ENCODE data around the gene SLC35G1. TPM values are rescaled to one million over a fixed set of nuclear protein-coding genes. Genes with fewer than 3 reads are reported as not detected.

SLC35G1 gene
- total and polyA plus RNA-seq, 4 donors = 2.2 to 7.6 (median 3.2) TPM

GRCh38 chr10:93871671-93872204 is 22.0 kb upstream of the SLC35G1 start:
- 68% methylated on average over 2 of the region's 2 CpGs for WGBS

DNA sequence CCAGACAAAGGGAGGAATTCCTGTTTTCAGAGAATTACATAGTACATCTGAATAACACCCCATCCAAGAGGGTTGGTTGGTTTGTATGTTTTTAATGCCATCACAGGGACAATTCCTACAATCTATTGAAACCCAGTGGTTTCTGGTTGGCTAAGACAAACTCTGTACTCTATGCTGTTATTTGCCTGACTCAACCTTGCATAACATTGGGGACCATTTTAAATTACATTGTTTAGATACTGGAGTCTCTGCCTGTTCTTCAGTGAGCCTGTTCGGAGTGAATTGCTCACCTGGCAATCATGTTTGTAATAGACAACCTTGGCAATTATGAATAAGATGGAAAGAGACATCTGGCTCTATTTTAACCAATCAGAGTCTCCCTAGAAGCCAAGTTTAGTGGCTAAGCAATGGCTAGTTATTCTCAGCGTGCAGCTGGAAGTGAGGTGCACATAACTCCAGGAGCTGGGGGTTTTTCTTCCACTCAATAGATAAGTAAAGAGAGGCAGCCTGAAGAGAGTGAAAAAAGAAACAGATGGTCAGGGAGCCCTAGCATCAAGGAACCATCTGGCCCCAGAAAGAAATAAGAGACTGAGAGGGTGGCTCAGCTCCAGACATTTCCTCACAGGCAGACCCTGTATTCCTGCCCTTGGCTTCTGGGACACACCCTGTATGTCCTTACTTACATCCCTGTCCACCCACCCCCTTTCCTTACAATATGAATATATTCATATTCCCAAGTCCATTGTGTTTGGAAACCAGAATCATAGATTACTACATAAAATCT is 21.2 kb upstream of the SLC35G1 start:
- Histone ChIP-seq H3K4me3 (ENCODE audit: low read depth in 1 of 3, low read length in 3 of 3) (no peak overlapping the region), H3K4me1 (ENCODE audit: control insufficient read depth in 4 of 4, insufficient read depth in 4 of 4, low read length in 3 of 4) (no peaks in the 10 kb centered on the region), H3K9ac (ENCODE audit: low read depth in 1 of 2, low read length in 2 of 2) (no peak overlapping the region), H3K36me3 (ENCODE audit: control insufficient read depth in 4 of 4, insufficient read depth in 3 of 4, low read depth in 1 of 4, low read length in 3 of 4) (no peaks in the 10 kb centered on the region), H3K27ac (ENCODE audit: low read depth in 1 of 2, low read length in 2 of 2) (no peak overlapping the region), H3K9me3 (ENCODE audit: control insufficient read depth in 4 of 4, low read length in 3 of 4) (no peaks in the 10 kb centered on the region), H3K27me3 (ENCODE audit: control insufficient read depth in 4 of 4, insufficient read depth in 4 of 4, low read length in 3 of 4) (peaks cover 0 to 3% (median 0%) of the 10 kb centered on the region in 4 donors)
- DNase-seq (ENCODE audit: low spot score) = no peak
- WGBS = 90% methylated on average over 2 of the region's 2 CpGs
- TF ChIP-seq RAD21 (IDR thresholded peaks at IDR 0.05) = no peak
- no peak for TF ChIP-seq SP1 (IDR thresholded peaks at IDR 0.05)
- no peak for TF ChIP-seq HNF4G (IDR thresholded peaks at IDR 0.05)
- TF ChIP-seq TAF1 (conservative IDR thresholded peaks at IDR 0.05) = no peak
- TF ChIP-seq, protein P1, sequence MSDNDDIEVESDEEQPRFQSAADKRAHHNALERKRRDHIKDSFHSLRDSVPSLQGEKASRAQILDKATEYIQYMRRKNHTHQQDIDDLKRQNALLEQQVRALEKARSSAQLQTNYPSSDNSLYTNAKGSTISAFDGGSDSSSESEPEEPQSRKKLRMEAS (IDR thresholded peaks at IDR 0.05) = no peak
- no peak for TF ChIP-seq GABPA (IDR thresholded peaks at IDR 0.05 in 1 of 2, conservative IDR thresholded peaks at IDR 0.05 in 1 of 2)
- TF ChIP-seq ATF3 (IDR thresholded peaks at IDR 0.05) = no peak
- TF ChIP-seq JUND (IDR thresholded peaks at IDR 0.05) = no peak
- TF ChIP-seq FOXA2 (IDR thresholded peaks at IDR 0.05) = no peak
- TF ChIP-seq, protein P2, sequence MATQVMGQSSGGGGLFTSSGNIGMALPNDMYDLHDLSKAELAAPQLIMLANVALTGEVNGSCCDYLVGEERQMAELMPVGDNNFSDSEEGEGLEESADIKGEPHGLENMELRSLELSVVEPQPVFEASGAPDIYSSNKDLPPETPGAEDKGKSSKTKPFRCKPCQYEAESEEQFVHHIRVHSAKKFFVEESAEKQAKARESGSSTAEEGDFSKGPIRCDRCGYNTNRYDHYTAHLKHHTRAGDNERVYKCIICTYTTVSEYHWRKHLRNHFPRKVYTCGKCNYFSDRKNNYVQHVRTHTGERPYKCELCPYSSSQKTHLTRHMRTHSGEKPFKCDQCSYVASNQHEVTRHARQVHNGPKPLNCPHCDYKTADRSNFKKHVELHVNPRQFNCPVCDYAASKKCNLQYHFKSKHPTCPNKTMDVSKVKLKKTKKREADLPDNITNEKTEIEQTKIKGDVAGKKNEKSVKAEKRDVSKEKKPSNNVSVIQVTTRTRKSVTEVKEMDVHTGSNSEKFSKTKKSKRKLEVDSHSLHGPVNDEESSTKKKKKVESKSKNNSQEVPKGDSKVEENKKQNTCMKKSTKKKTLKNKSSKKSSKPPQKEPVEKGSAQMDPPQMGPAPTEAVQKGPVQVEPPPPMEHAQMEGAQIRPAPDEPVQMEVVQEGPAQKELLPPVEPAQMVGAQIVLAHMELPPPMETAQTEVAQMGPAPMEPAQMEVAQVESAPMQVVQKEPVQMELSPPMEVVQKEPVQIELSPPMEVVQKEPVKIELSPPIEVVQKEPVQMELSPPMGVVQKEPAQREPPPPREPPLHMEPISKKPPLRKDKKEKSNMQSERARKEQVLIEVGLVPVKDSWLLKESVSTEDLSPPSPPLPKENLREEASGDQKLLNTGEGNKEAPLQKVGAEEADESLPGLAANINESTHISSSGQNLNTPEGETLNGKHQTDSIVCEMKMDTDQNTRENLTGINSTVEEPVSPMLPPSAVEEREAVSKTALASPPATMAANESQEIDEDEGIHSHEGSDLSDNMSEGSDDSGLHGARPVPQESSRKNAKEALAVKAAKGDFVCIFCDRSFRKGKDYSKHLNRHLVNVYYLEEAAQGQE (IDR thresholded peaks at IDR 0.05) = no peak

More at GRCh38 chr10:93871671-93872204, 22.0 kb upstream of the SLC35G1 start:
- Histone ChIP-seq H3K9me3 (ENCODE audit: control insufficient read depth in 4 of 4, low read length in 3 of 4) (no peaks in the 10 kb centered on the region), H3K4me3 (ENCODE audit: low read depth in 1 of 3, low read length in 3 of 3) (no peak overlapping the region), H3K27me3 (ENCODE audit: control insufficient read depth in 4 of 4, insufficient read depth in 4 of 4, low read length in 3 of 4) (peaks cover 0 to 3% (median 0%) of the 10 kb centered on the region in 4 donors), H3K36me3 (ENCODE audit: control insufficient read depth in 4 of 4, insufficient read depth in 3 of 4, low read depth in 1 of 4, low read length in 3 of 4) (no peaks in the 10 kb centered on the region), H3K4me1 (ENCODE audit: control insufficient read depth in 4 of 4, insufficient read depth in 4 of 4, low read length in 3 of 4) (no peaks in the 10 kb centered on the region), H3K9ac (ENCODE audit: low read depth in 1 of 2, low read length in 2 of 2) (no peak overlapping the region), H3K27ac (ENCODE audit: low read depth in 1 of 2, low read length in 2 of 2) (no peak overlapping the region)
- TF ChIP-seq HNF4G (IDR thresholded peaks at IDR 0.05) = no peak
- TF ChIP-seq, protein P1 (IDR thresholded peaks at IDR 0.05) = no peak
- no peak for DNase-seq (ENCODE audit: low spot score)

GRCh38 chr10:93873420-93874115 is 20.2 kb upstream of the SLC35G1 start:
- Histone ChIP-seq H3K4me3 (ENCODE audit: low read depth in 1 of 3, low read length in 3 of 3) (no peak overlapping the region), H3K36me3 (ENCODE audit: control insufficient read depth in 4 of 4, insufficient read depth in 3 of 4, low read depth in 1 of 4, low read length in 3 of 4) (no peaks in the 10 kb centered on the region), H3K4me1 (ENCODE audit: control insufficient read depth in 4 of 4, insufficient read depth in 4 of 4, low read length in 3 of 4) (no peaks in the 10 kb centered on the region), H3K27ac (ENCODE audit: low read depth in 1 of 2, low read length in 2 of 2) (no peak overlapping the region), H3K9me3 (ENCODE audit: control insufficient read depth in 4 of 4, low read length in 3 of 4) (no peaks in the 10 kb centered on the region), H3K9ac (ENCODE audit: low read depth in 1 of 2, low read length in 2 of 2) (no peak overlapping the region), H3K27me3 (ENCODE audit: control insufficient read depth in 4 of 4, insufficient read depth in 4 of 4, low read length in 3 of 4) (peaks cover 0 to 3% (median 0%) of the 10 kb centered on the region in 4 donors)
- 75% methylated on average over 6 of the region's 6 CpGs for WGBS
- TF ChIP-seq, protein P3, sequence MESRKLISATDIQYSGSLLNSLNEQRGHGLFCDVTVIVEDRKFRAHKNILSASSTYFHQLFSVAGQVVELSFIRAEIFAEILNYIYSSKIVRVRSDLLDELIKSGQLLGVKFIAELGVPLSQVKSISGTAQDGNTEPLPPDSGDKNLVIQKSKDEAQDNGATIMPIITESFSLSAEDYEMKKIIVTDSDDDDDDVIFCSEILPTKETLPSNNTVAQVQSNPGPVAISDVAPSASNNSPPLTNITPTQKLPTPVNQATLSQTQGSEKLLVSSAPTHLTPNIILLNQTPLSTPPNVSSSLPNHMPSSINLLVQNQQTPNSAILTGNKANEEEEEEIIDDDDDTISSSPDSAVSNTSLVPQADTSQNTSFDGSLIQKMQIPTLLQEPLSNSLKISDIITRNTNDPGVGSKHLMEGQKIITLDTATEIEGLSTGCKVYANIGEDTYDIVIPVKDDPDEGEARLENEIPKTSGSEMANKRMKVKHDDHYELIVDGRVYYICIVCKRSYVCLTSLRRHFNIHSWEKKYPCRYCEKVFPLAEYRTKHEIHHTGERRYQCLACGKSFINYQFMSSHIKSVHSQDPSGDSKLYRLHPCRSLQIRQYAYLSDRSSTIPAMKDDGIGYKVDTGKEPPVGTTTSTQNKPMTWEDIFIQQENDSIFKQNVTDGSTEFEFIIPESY (IDR thresholded peaks at IDR 0.05) = no peak
- TF ChIP-seq, protein P1 (IDR thresholded peaks at IDR 0.05) = no peak
- TF ChIP-seq HNF4A (conservative IDR thresholded peaks at IDR 0.05) = no peak
- TF ChIP-seq, protein P2 (IDR thresholded peaks at IDR 0.05) = no peak
- no peak for TF ChIP-seq FOXA2 (IDR thresholded peaks at IDR 0.05)
- no peak for TF ChIP-seq SP1 (IDR thresholded peaks at IDR 0.05)
- DNase-seq (ENCODE audit: low spot score) = no peak

Measured in liver (tissue), 9 donors.